ENCODE measurements around the gene MED15. TPM values are rescaled to one million over a fixed set of nuclear protein-coding genes. Genes with fewer than 3 reads are reported as not detected.

Gene MED15
- polyA plus RNA-seq, 2 donors: 31.0 to 55.9 TPM

GRCh38 chr22:20621162-20621561, 113.8 kb downstream of the MED15 start:
- Histone ChIP-seq H3K36me3 (ENCODE audit: control insufficient read depth in 2 of 2, insufficient read depth in 2 of 2, low read length in 1 of 2) (no peaks in the 10 kb centered on the region), H3K4me3 (ENCODE audit: low read depth in 1 of 2, low read length in 2 of 2) (no peak overlapping the region), H3K4me1 (ENCODE audit: control insufficient read depth in 2 of 2, insufficient read depth in 2 of 2, low read length in 1 of 2) (peaks cover 0 to 2% of the 10 kb centered on the region in 2 donors), H3K9me3 (ENCODE audit: control insufficient read depth in 2 of 2, insufficient read depth in 1 of 2, low read depth in 1 of 2, low read length in 1 of 2) (no peaks in the 10 kb centered on the region), H3K27me3 (ENCODE audit: control insufficient read depth in 1 of 2, insufficient read depth in 2 of 2, low read length in 2 of 2) (no peaks in the 10 kb centered on the region), H3K27ac (ENCODE audit: low read depth in 2 of 2, low read length in 1 of 2) (no peak overlapping the region)
- WGBS, 2 donors: 78 to 80% methylated on average over 1 of the region's 1 CpG

GRCh38 chr22:20622650-20623339, 115.4 kb downstream of the MED15 start:
- Histone ChIP-seq H3K4me3 (ENCODE audit: low read depth in 1 of 2, low read length in 2 of 2) (no peak overlapping the region), H3K36me3 (ENCODE audit: control insufficient read depth in 2 of 2, insufficient read depth in 2 of 2, low read length in 1 of 2) (no peaks in the 10 kb centered on the region), H3K27me3 (ENCODE audit: control insufficient read depth in 1 of 2, insufficient read depth in 2 of 2, low read length in 2 of 2) (no peaks in the 10 kb centered on the region), H3K27ac (ENCODE audit: low read depth in 2 of 2, low read length in 1 of 2) (no peak overlapping the region), H3K9me3 (ENCODE audit: control insufficient read depth in 2 of 2, insufficient read depth in 1 of 2, low read depth in 1 of 2, low read length in 1 of 2) (no peaks in the 10 kb centered on the region), H3K4me1 (ENCODE audit: control insufficient read depth in 2 of 2, insufficient read depth in 2 of 2, low read length in 1 of 2) (peaks cover 0 to 2% of the 10 kb centered on the region in 2 donors)
- 85 to 89% methylated on average over 13 of the region's 13 CpGs for WGBS, 2 donors

GRCh38 chr22:20624161-20624616, 116.8 kb downstream of the MED15 start:
- Histone ChIP-seq H3K9me3 (ENCODE audit: control insufficient read depth in 2 of 2, insufficient read depth in 1 of 2, low read depth in 1 of 2, low read length in 1 of 2) (no peaks in the 10 kb centered on the region), H3K36me3 (ENCODE audit: control insufficient read depth in 2 of 2, insufficient read depth in 2 of 2, low read length in 1 of 2) (no peaks in the 10 kb centered on the region), H3K4me3 (ENCODE audit: low read depth in 1 of 2, low read length in 2 of 2) (no peak overlapping the region), H3K27ac (ENCODE audit: low read depth in 2 of 2, low read length in 1 of 2) (no peak overlapping the region), H3K4me1 (ENCODE audit: control insufficient read depth in 2 of 2, insufficient read depth in 2 of 2, low read length in 1 of 2) (no peaks in the 10 kb centered on the region), H3K27me3 (ENCODE audit: control insufficient read depth in 1 of 2, insufficient read depth in 2 of 2, low read length in 2 of 2) (no peaks in the 10 kb centered on the region)
- WGBS, 2 donors: 69 to 71% methylated on average over 5 of the region's 5 CpGs

GRCh38 chr22:20625270-20625669, 117.9 kb downstream of the MED15 start:
- Histone ChIP-seq H3K27ac (ENCODE audit: low read depth in 2 of 2, low read length in 1 of 2) (no peak overlapping the region), H3K4me3 (ENCODE audit: low read depth in 1 of 2, low read length in 2 of 2) (no peak overlapping the region), H3K27me3 (ENCODE audit: control insufficient read depth in 1 of 2, insufficient read depth in 2 of 2, low read length in 2 of 2) (no peaks in the 10 kb centered on the region), H3K9me3 (ENCODE audit: control insufficient read depth in 2 of 2, insufficient read depth in 1 of 2, low read depth in 1 of 2, low read length in 1 of 2) (no peaks in the 10 kb centered on the region), H3K36me3 (ENCODE audit: control insufficient read depth in 2 of 2, insufficient read depth in 2 of 2, low read length in 1 of 2) (no peaks in the 10 kb centered on the region), H3K4me1 (ENCODE audit: control insufficient read depth in 2 of 2, insufficient read depth in 2 of 2, low read length in 1 of 2) (no peaks in the 10 kb centered on the region)
- WGBS, 2 donors: 83 to 86% methylated on average over 4 of the region's 4 CpGs

- no peaks in the 10 kb centered on the region for H3K4me1 ChIP-seq (ENCODE audit: control insufficient read depth in 2 of 2, insufficient read depth in 2 of 2, low read length in 1 of 2)
- WGBS, 2 donors: 93 to 96% methylated on average over 4 of the region's 4 CpGs
- no peak overlapping the region for H3K4me3 ChIP-seq (ENCODE audit: low read depth in 1 of 2, low read length in 2 of 2)
- H3K36me3 ChIP-seq (ENCODE audit: control insufficient read depth in 2 of 2, insufficient read depth in 2 of 2, low read length in 1 of 2): no peaks in the 10 kb centered on the region
- no peak overlapping the region for H3K27ac ChIP-seq (ENCODE audit: low read depth in 2 of 2, low read length in 1 of 2)
- H3K9me3 ChIP-seq (ENCODE audit: control insufficient read depth in 2 of 2, insufficient read depth in 1 of 2, low read depth in 1 of 2, low read length in 1 of 2): no peaks in the 10 kb centered on the region
- no peaks in the 10 kb centered on the region for H3K27me3 ChIP-seq (ENCODE audit: control insufficient read depth in 1 of 2, insufficient read depth in 2 of 2, low read length in 2 of 2)
These were observed 119.4 kb downstream of the MED15 start for GRCh38 chr22:20626811-20627210.

- H3K27me3 ChIP-seq (ENCODE audit: control insufficient read depth in 1 of 2, insufficient read depth in 2 of 2, low read length in 2 of 2): no peaks in the 10 kb centered on the region
- H3K4me3 ChIP-seq (ENCODE audit: low read depth in 1 of 2, low read length in 2 of 2): no peak overlapping the region
- WGBS, 2 donors: 89 to 92% methylated on average over 5 of the region's 5 CpGs
- H3K27ac ChIP-seq (ENCODE audit: low read depth in 2 of 2, low read length in 1 of 2): no peak overlapping the region
- no peaks in the 10 kb centered on the region for H3K4me1 ChIP-seq (ENCODE audit: control insufficient read depth in 2 of 2, insufficient read depth in 2 of 2, low read length in 1 of 2)
- no peaks in the 10 kb centered on the region for H3K36me3 ChIP-seq (ENCODE audit: control insufficient read depth in 2 of 2, insufficient read depth in 2 of 2, low read length in 1 of 2)
- no peaks in the 10 kb centered on the region for H3K9me3 ChIP-seq (ENCODE audit: control insufficient read depth in 2 of 2, insufficient read depth in 1 of 2, low read depth in 1 of 2, low read length in 1 of 2)
These were observed 120.0 kb downstream of the MED15 start for GRCh38 chr22:20627432-20627831.

GRCh38 chr22:20628081-20628939, 120.9 kb downstream of the MED15 start:
- WGBS, 2 donors: 89 to 90% methylated on average over 9 of the region's 9 CpGs
- Histone ChIP-seq H3K27me3 (ENCODE audit: control insufficient read depth in 1 of 2, insufficient read depth in 2 of 2, low read length in 2 of 2) (no peaks in the 10 kb centered on the region), H3K4me3 (ENCODE audit: low read depth in 1 of 2, low read length in 2 of 2) (no peak overlapping the region), H3K36me3 (ENCODE audit: control insufficient read depth in 2 of 2, insufficient read depth in 2 of 2, low read length in 1 of 2) (no peaks in the 10 kb centered on the region), H3K9me3 (ENCODE audit: control insufficient read depth in 2 of 2, insufficient read depth in 1 of 2, low read depth in 1 of 2, low read length in 1 of 2) (no peaks in the 10 kb centered on the region), H3K27ac (ENCODE audit: low read depth in 2 of 2, low read length in 1 of 2) (no peak overlapping the region), H3K4me1 (ENCODE audit: control insufficient read depth in 2 of 2, insufficient read depth in 2 of 2, low read length in 1 of 2) (no peaks in the 10 kb centered on the region)

GRCh38 chr22:20629401-20629800, 122.0 kb downstream of the MED15 start:
- no peaks in the 10 kb centered on the region for H3K36me3 ChIP-seq (ENCODE audit: control insufficient read depth in 2 of 2, insufficient read depth in 2 of 2, low read length in 1 of 2)
- H3K4me3 ChIP-seq (ENCODE audit: low read depth in 1 of 2, low read length in 2 of 2): no peak overlapping the region
- H3K27ac ChIP-seq (ENCODE audit: low read depth in 2 of 2, low read length in 1 of 2): no peak overlapping the region
- 91 to 98% methylated on average over 3 of the region's 3 CpGs for WGBS, 2 donors
- H3K27me3 ChIP-seq (ENCODE audit: control insufficient read depth in 1 of 2, insufficient read depth in 2 of 2, low read length in 2 of 2): no peaks in the 10 kb centered on the region
- no peaks in the 10 kb centered on the region for H3K4me1 ChIP-seq (ENCODE audit: control insufficient read depth in 2 of 2, insufficient read depth in 2 of 2, low read length in 1 of 2)
- H3K9me3 ChIP-seq (ENCODE audit: control insufficient read depth in 2 of 2, insufficient read depth in 1 of 2, low read depth in 1 of 2, low read length in 1 of 2): no peaks in the 10 kb centered on the region

GRCh38 chr22:20630873-20631617, 123.6 kb downstream of the MED15 start:
- H3K27me3 ChIP-seq (ENCODE audit: control insufficient read depth in 1 of 2, insufficient read depth in 2 of 2, low read length in 2 of 2): no peaks in the 10 kb centered on the region
- WGBS, 2 donors: 81 to 86% methylated on average over 10 of the region's 10 CpGs
- H3K36me3 ChIP-seq (ENCODE audit: control insufficient read depth in 2 of 2, insufficient read depth in 2 of 2, low read length in 1 of 2): no peaks in the 10 kb centered on the region
- H3K9me3 ChIP-seq (ENCODE audit: control insufficient read depth in 2 of 2, insufficient read depth in 1 of 2, low read depth in 1 of 2, low read length in 1 of 2): no peaks in the 10 kb centered on the region
- H3K4me3 ChIP-seq (ENCODE audit: low read depth in 1 of 2, low read length in 2 of 2): no peak overlapping the region
- H3K4me1 ChIP-seq (ENCODE audit: control insufficient read depth in 2 of 2, insufficient read depth in 2 of 2, low read length in 1 of 2): no peaks in the 10 kb centered on the region
- no peak overlapping the region for H3K27ac ChIP-seq (ENCODE audit: low read depth in 2 of 2, low read length in 1 of 2)
